ENCODE data around the gene MUC4. TPM values are rescaled to one million over a fixed set of nuclear protein-coding genes. Genes with fewer than 3 reads are reported as not detected.

MUC4 gene
- total RNA-seq, 1 experiment from 2014 or later, result 0.03 TPM

DNA sequence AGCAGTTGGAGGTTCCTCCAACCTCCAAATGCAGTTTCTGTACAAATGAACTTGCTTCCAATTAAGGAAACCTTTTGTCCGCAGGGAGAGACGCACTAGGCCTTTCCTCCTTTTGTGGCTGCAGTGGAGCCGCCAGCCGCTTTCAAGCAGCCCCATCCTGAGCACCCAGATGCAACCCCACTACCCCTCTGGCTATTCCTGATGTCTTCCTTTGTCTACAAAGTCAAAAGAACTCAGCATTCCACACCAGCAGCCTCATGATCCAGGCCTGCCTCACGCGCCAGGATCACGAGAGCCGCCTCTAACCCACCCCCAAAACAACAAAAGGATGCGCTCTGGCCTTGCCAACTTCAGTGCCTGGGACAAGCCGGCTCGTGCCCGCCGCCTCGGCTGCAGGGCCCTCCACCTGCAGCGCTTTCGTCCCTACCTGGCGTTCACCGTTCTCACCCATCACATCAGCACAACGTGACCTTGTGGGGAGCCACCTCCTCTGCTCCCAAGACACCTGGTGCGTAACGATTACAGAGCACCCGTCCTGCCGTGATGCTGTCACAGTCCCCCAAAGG is 48.2 kb upstream of the MUC4 start:
- TF ChIP-seq REST (IDR thresholded peaks at IDR 0.05; ENCODE audit: insufficient read depth in 1 of 2, low read depth in 2 of 2, low read length in 1 of 2), result no peak
- no peak for TF ChIP-seq SIN3A (IDR thresholded peaks at IDR 0.05; ENCODE audit: borderline replicate concordance, insufficient read depth, low read depth, low read length)
- Histone ChIP-seq H3K9me3 (ENCODE audit: control insufficient read depth, insufficient read depth, low read depth, low read length) (no peaks in the 10 kb centered on the region), H3K4me1 (ENCODE audit: control insufficient read depth, insufficient read depth, low read length) (peaks cover 10% of the 10 kb centered on the region; the same call in 1 of the 2 replicates), H3K36me3 (ENCODE audit: control insufficient read depth, insufficient read depth, low read length) (no peaks in the 10 kb centered on the region), H3K27me3 (ENCODE audit: control insufficient read depth, insufficient read depth, low read length) (no peaks in the 10 kb centered on the region), H3K4me3 (ENCODE audit: low read depth in 2 of 2, low read length in 2 of 2) (no peak overlapping the region; a peak in 1 of 4 replicates), H3K27ac (ENCODE audit: low read length) (no peak overlapping the region)
- BruUV-seq (replicated peaks), result no TSS peak
- no peak for DNase-seq (ENCODE audit: low read depth, low spot score)
- intact Hi-C loops (cut with micrococcal nuclease; ENCODE audit: unreplicated experiment) (loop anchor here (10.0 kb wide), 1 partner anchor 135 kb away; no protein-coding TSS in a partner anchor), in situ Hi-C loops (cut with HindIII; ENCODE audit: low pct_unique_long_range_greater_than_20kb, low sequenced_read_pairs) (no loop called here)
- ChIA-PET POLR2A (interaction anchor here (0.6 kb wide), 1 partner anchor 36 kb away, joined by 6 read pairs; no protein-coding TSS in a partner anchor), CTCF (interaction anchor here (0.6 to 1.4 kb wide), 9 partner anchors 9 to 101 kb away, joined by 3 to 14 read pairs (median 6); no protein-coding TSS in a partner anchor)
- ATAC-seq, result no peak

- no peaks in the 10 kb centered on the region for H3K9me3 ChIP-seq (ENCODE audit: control insufficient read depth, insufficient read depth, low read depth, low read length)
- no peaks in the 10 kb centered on the region for H3K27me3 ChIP-seq (ENCODE audit: control insufficient read depth, insufficient read depth, low read length)
- H3K4me3 ChIP-seq (ENCODE audit: low read depth in 2 of 2, low read length in 2 of 2), result peak overlapping the region in 1 of 2 experiments; percentile 30; a peak in 2 of 4 replicates
- no peaks in the 10 kb centered on the region for H3K36me3 ChIP-seq (ENCODE audit: control insufficient read depth, insufficient read depth, low read length)
- in situ Hi-C loops (cut with HindIII; ENCODE audit: low pct_unique_long_range_greater_than_20kb, low sequenced_read_pairs) (no loop called here), intact Hi-C loops (cut with micrococcal nuclease; ENCODE audit: unreplicated experiment) (loop anchor here (10.0 kb wide), 1 partner anchor 136 kb away; no protein-coding TSS in a partner anchor)
- CTCF ChIA-PET, result interaction anchor here (0.6 to 1.4 kb wide), 8 partner anchors 8 to 102 kb away, joined by 3 to 14 read pairs (median 6); no protein-coding TSS in a partner anchor
- DNase-seq (ENCODE audit: low read depth, low spot score) (peak; percentile 55), ATAC-seq (no peak; the same call in 1 of the 2 replicates)
- POLR2A ChIA-PET, result interaction anchor here (0.6 kb wide), 1 partner anchor 37 kb away, joined by 6 read pairs; no protein-coding TSS in a partner anchor
- BruUV-seq (replicated peaks), result no TSS peak
- no peak overlapping the region for H3K27ac ChIP-seq (ENCODE audit: low read length)
- TF ChIP-seq POLR2AphosphoS5 (IDR thresholded peaks at IDR 0.05; ENCODE audit: low read depth, low read length) (no peak), REST (IDR thresholded peaks at IDR 0.05; ENCODE audit: insufficient read depth in 1 of 2, low read depth in 2 of 2, low read length in 1 of 2) (no peak), TCF7L2 (IDR thresholded peaks at IDR 0.05; ENCODE audit: low read depth, low read length) (no peak), SIN3A (IDR thresholded peaks at IDR 0.05; ENCODE audit: borderline replicate concordance, insufficient read depth, low read depth, low read length) (no peak)
- TF ChIP-seq, protein P1, sequence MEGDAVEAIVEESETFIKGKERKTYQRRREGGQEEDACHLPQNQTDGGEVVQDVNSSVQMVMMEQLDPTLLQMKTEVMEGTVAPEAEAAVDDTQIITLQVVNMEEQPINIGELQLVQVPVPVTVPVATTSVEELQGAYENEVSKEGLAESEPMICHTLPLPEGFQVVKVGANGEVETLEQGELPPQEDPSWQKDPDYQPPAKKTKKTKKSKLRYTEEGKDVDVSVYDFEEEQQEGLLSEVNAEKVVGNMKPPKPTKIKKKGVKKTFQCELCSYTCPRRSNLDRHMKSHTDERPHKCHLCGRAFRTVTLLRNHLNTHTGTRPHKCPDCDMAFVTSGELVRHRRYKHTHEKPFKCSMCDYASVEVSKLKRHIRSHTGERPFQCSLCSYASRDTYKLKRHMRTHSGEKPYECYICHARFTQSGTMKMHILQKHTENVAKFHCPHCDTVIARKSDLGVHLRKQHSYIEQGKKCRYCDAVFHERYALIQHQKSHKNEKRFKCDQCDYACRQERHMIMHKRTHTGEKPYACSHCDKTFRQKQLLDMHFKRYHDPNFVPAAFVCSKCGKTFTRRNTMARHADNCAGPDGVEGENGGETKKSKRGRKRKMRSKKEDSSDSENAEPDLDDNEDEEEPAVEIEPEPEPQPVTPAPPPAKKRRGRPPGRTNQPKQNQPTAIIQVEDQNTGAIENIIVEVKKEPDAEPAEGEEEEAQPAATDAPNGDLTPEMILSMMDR (IDR thresholded peaks at IDR 0.05), result peak; percentile 99
- peaks cover 10% of the 10 kb centered on the region; the same call in 1 of the 2 replicates for H3K4me1 ChIP-seq (ENCODE audit: control insufficient read depth, insufficient read depth, low read length)
These were observed 47.5 kb upstream of the MUC4 start for GRCh38 chr3:195859061-195859845.
